T-helper 1 cell (primary cell): ENCODE measurements around the gene OPRL1.

ENCODE experiments used
- DNase-seq, 5 donors: peaks; one replicate each; pipeline ENCODE4 v3.0.0-alpha.2; 2012 to 2020
- total RNA-seq, 4 donors: gene quantifications; one replicate each; lab custom pipeline; 2026; lab: John Stamatoyannopoulos, UW

Gene OPRL1
- total RNA-seq = 1.4 to 2.2 (median 1.9) reads per million in 4 donors

DNA sequence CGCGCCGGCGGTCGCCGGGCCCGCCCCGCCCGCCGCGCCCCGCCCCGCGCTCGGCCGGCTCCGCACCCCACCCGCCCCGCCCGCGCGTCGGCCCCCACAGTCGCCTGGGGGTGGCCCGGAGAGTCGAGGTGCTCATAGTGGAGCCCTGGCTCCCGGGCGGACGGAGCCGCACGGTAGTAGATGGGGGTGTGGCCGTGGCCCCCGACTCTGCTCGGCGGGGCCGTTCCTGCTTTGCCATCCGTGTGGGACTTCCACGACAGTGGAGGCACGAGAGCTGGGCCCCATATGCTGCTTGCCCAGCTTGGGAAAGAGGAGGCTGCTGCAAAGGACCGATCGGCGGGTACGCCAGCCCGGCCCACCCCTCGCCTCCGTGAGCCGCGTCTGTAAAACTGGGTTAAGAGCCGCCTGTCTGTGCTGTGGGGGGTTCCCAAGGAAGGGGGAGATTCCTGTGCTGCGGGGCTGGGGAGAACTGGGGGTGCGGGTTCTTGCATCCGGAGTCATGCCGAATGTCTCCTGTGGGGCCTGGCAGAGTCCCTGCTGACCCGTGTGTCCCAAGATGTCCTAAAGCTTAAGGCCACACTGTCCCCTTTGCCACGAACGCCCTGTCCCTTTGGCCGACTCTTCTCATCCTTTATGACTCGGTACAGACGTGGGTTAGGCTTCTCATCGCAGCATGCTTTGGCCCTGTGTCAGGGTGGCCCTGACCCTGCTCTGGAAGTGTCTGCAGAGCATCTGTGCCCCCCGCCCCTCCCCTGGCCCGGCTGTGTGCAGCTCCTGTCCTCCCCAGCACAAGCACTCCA lies at the start of gene OPRL1:
Gene OPRL1, plus strand, starts transcription at position 70 of the 800 bp plus-strand sequence. CDS start 12,639 bp downstream, outside the sequence.
- DNase-seq = peak in 4 of 5 donors; percentile 39 to 56 (median 50)

DNA sequence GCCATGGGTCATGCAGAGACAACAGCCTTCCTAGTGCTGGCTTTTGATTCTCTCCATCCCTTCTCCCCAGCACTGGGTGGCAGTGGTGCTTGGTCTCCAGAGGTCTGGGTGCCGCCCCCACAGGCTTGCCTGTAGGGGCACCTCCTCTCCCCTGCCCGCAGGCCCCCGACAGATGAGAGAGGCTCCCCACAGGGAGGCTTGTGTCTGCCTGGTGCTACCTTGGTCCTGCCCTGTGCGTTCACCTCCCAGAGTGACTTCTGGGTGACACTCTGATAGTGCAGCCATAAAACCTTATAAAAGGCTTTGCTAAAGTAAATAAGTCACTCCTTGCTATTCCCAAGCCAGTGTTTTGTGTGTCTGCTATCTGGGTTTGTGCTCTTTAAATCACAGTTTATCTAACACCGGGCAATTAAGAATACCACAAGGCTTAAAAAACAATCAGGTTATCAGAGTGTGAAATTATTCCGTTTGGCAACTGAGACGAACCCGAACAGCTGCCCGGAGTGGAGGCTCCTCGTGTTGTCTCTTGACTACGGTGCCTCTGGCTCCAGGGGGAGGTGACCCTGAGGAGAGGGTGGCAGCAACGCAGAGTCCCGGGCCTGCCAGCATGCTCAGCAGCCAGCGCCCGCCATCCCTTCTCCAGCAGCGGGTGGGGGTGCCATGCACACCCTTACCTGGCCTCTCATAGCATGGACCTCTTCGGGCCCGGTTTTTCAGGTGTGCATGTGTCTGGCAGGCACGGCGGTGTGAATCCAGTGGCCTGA lies 49.3 kb upstream of the OPRL1 start:
- DNase-seq = no peak

GRCh38 chr20:64031822-64032314 lies 48.0 kb upstream of the OPRL1 start:
- no peak for DNase-seq

DNA sequence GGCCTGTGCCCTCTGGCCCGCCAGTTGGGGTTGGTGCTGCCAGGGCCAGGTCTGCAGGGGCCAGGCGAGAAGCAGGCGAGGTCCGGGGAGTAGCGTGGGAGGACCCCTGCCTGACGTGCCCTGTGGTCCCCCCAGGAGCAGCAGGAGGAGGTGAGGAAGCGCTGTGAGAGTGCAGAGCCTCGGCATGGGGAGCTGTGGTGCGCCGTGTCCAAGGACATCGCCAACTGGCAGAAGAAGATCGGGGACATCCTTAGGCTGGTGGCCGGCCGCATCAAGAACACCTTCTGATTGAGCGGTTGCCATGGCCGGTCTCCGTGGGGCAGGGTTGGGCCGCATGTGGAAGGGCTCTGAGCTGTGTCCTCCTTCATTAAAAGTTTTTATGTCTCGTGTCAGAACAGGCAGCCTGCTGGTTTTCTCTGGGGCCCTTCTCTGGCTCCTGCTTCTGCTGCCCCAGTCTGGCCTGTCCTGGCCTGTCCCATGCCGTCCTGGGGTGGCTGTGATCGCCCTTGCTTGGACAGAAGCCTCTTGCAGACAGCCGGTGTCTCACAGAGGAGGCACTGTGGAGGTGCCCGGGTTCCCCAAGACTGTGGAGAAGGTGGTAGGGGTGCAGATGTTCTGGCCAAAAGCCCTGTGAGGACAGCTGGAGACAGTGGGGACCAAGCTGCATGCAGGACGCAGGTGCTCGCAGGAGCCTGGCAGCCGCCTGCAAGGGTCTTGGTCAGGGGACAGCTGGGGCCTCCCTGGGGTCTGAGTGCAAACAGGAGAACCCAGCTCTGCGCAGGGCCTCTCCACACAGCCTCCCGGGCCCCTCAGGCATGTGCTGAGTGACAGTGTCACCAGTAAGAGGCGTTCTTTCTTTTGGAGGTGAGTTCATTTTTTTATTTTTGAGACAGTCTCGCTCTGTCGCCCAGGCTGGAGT lies 46.9 kb upstream of the OPRL1 start:
- no peak for DNase-seq

GRCh38 chr20:64033981-64034493 lies 45.8 kb upstream of the OPRL1 start:
- no peak for DNase-seq

- peak in 1 of 5 donors; percentile 77 for DNase-seq
These were observed 44.6 kb upstream of the OPRL1 start for GRCh38 chr20:64035066-64035932.

GRCh38 chr20:64035933-64036345 lies 43.9 kb upstream of the OPRL1 start, which contains the start of gene C20orf204:
Gene C20orf204 (plus strand): TSS chr20:64036182. CDS start chr20:64036324, 142 bp downstream.
- DNase-seq = no peak

- no peak for DNase-seq
These were observed 43.3 kb upstream of the OPRL1 start for GRCh38 chr20:64036346-64037198.

- no peak for DNase-seq
These were observed 42.7 kb upstream of the OPRL1 start for GRCh38 chr20:64037199-64037497.

- DNase-seq = peak in 1 of 5 donors; percentile 28
These were observed 42.2 kb upstream of the OPRL1 start for GRCh38 chr20:64037498-64038213.

DNA sequence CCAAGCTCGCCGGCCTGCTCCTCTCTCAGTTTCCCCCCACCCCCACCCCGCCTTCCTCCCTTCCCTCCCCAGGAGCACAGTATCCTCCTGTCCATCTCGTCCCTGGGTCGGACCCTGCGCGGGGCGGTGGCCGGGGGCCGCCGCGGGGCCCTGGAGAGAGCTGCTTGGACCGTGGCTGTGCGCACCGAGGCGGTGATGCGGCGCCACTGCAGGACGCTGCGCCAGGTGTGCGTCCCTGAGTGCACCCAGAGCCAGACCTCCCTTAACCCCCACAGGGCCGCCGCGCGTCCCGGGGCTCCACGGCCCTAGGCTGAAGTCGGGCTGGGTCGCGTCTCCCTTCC lies 41.7 kb upstream of the OPRL1 start:
- DNase-seq = peak in 1 of 5 donors; percentile 48

DNA sequence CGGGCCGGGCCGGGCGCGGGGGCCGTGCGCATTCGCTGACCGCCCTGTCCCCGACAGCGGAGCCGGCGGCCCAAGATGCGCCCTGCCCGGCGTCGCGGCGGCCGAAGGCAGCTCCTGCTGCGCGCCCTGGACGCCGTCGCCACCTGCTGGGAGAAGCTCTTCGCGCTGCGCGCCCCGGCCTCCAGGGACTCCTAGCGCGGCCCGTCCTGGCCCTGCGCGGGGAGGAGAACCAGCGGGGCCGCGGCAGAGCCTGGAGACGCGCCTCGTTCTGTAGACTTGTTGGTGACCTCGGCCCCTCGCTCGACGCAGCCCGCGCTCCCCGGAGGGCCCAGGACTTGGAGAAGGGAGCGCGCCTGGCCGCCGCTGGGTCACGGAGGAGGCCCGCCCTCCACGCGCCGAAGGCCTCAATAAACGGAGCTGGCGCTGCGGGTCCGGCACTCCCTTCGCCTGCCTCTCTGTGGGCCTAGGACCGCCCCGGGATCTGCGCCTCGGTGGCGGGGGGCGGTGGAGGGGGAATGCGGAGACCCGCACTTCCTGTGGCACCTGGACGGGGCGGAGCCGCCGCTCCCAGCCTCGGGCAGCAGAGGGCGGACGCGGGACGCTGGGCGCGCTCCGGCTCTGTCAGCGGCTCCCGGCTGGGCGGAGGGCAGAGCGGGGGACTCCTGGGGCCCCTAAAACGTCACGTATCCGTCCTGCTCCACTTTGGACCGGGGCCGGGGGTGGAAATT lies 41.2 kb upstream of the OPRL1 start:
- peak; percentile 56 to 82 (median 64) for DNase-seq

- DNase-seq = no peak
These were observed 40.4 kb upstream of the OPRL1 start for GRCh38 chr20:64039293-64040160.

GRCh38 chr20:64040231-64041039 lies 39.4 kb upstream of the OPRL1 start:
- DNase-seq = no peak

DNA sequence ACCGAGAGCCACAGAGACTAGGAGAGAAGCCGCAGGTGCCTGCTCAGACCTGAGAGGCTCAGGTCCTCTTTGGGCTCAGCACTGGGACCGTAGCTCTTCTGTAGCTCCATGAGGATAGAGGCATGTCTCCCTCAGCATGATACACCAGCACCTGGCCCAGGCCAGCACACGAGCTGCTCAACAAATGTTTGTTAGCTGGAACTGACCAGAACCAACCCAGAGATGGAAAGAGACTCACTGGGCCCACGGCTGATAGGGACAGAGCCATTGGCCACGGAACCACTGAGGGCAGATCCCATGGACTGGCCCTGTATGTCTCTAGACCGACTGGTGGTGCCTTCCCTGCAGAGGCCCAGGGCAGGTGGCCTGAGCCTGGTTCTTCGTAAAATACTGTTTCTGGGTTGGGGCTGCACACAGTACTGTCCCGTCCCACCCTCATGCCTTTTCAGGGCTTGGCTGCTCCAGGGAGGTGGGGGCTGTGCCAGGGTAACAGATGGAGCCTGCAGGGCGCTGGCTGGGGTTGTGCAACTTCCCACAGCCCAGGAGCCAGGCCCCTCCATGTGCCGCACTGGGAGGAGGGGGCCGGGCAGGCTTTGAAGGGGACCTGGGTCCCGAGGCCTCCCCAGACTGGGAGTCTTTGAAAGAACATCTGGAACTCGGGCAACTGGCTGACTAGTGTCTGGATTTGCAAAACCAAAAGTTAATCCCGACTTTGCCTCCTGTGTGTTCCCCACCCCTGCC lies 38.7 kb upstream of the OPRL1 start:
- DNase-seq = no peak

DNA sequence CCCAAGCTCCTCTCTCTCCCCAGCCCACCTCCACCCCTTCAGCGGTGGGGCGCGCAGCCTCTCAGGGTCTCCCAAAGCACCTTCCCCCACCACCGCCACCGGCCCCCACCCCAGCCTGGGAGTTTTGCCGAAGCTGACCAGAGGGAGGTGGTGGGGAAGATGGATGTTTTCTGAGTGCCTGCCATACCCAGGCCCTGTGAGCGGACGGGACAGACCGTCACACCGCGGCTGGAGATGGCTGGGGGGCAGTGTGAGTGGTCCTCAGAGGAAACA lies 38.2 kb upstream of the OPRL1 start:
- DNase-seq = no peak
